SK-N-SH treated with all-trans-retinoic acid at 6 μM for 48 hours (cell line): ENCODE results near the gene NOS3.

Source experiments
- ATAC-seq: fragments of 200-7000 bp; cut with Tn5 transposase; 3 replicates; pipeline ENCODE4 v1.9.1; 2020; ENCODE audit warnings: mild to moderate bottlenecking, moderate library complexity
- ARNTL ChIP-seq: fragments of 450-650 bp; formaldehyde crosslinking; IDR thresholded peaks from 2 replicates; pipeline ENCODE4 v1.5.0; 2020; ENCODE audit warnings: low read depth, mild to moderate bottlenecking, moderate library complexity, borderline replicate concordance
- BACH2 ChIP-seq: fragments of 250-450 bp; sonication (Bioruptor Pico); IDR thresholded peaks from 2 replicates; pipeline ENCODE4 v1.9.0; 2021; ENCODE audit warnings: mild to moderate bottlenecking, borderline replicate concordance
- ESRRG ChIP-seq: fragments of 250-450 bp; sonication (Bioruptor Pico); IDR thresholded peaks from 2 replicates; pipeline ENCODE4 v1.6.1; 2021; ENCODE audit warnings: mild to moderate bottlenecking
- GLIS3 ChIP-seq: fragments of 250-450 bp; sonication (Bioruptor Pico); IDR thresholded peaks from 2 replicates; pipeline ENCODE4 v1.5.0; 2020; ENCODE audit warnings: mild to moderate bottlenecking, moderate library complexity
- ISL1 ChIP-seq: fragments of 250-450 bp; sonication (Bioruptor Pico); IDR thresholded peaks from 2 replicates; pipeline ENCODE4 v2.1.2; 2022; ENCODE audit warnings: mild to moderate bottlenecking, moderate library complexity
- OSR1 ChIP-seq: fragments of 250-450 bp; sonication (Bioruptor Pico); IDR thresholded peaks from 2 replicates; pipeline ENCODE4 v1.8.0; 2022; ENCODE audit warnings: moderate library complexity, mild to moderate bottlenecking, inconsistent platforms
- PPARA ChIP-seq: fragments of 250-450 bp; sonication (Bioruptor Pico); IDR thresholded peaks from 2 replicates; pipeline ENCODE4 v1.5.0; 2020; ENCODE audit warnings: mild to moderate bottlenecking, borderline replicate concordance
- SNAI2 ChIP-seq: fragments of 250-450 bp; sonication (Bioruptor Pico); IDR thresholded peaks from 2 replicates; pipeline ENCODE4 v1.5.0; 2020; ENCODE audit warnings: mild to moderate bottlenecking, moderate library complexity
- TCF4 ChIP-seq: fragments of 250-450 bp; sonication (Bioruptor Pico); IDR thresholded peaks from 2 replicates; pipeline ENCODE4 v1.8.0; 2021; ENCODE audit warnings: mild to moderate bottlenecking, moderate library complexity, borderline replicate concordance
- TOX ChIP-seq: fragments of 250-450 bp; sonication (Bioruptor Pico); IDR thresholded peaks from 2 replicates; pipeline ENCODE4 v1.8.0; 2021; ENCODE audit warnings: mild to moderate bottlenecking, moderate library complexity, borderline replicate concordance
- ZC3H10 ChIP-seq: fragments of 250-450 bp; sonication (Bioruptor Pico); IDR thresholded peaks from 2 replicates; pipeline ENCODE4 v1.5.1; 2021; ENCODE audit warnings: mild to moderate bottlenecking, moderate library complexity
- ZFP30 ChIP-seq: fragments of 450-650 bp; formaldehyde crosslinking; IDR thresholded peaks from 2 replicates; pipeline ENCODE4 v1.5.0; 2022; ENCODE audit warnings: mild to moderate bottlenecking, moderate library complexity
- ZNF565 ChIP-seq: fragments of 450-650 bp; formaldehyde crosslinking; conservative IDR thresholded peaks from 2 replicates; pipeline ENCODE4 v1.5.0; 2020; ENCODE audit warnings: low read depth, mild to moderate bottlenecking, moderate library complexity
- ZNF70 ChIP-seq: fragments of 450-650 bp; formaldehyde crosslinking; IDR thresholded peaks from 2 replicates; pipeline ENCODE4 v1.5.0; 2020; ENCODE audit warnings: mild to moderate bottlenecking, moderate library complexity
- TF ChIP-seq, protein P1 (sequence below): fragments of 250-450 bp; sonication (Bioruptor Pico); IDR thresholded peaks from 2 replicates; pipeline ENCODE4 v1.8.0; 2020; ENCODE audit warnings: mild to moderate bottlenecking, moderate library complexity, borderline replicate concordance
- TF ChIP-seq, protein P2 (sequence below): fragments of 250-450 bp; sonication (Bioruptor Pico); IDR thresholded peaks from 2 replicates; pipeline ENCODE4 v1.5.0; 2020; ENCODE audit warnings: mild to moderate bottlenecking, moderate library complexity
- TF ChIP-seq, protein P3 (sequence below): fragments of 250-450 bp; sonication (Bioruptor Pico); IDR thresholded peaks from 2 replicates; pipeline ENCODE4 v1.5.1; 2021; ENCODE audit warnings: mild to moderate bottlenecking, moderate library complexity
- TF ChIP-seq, protein P4 (sequence below): fragments of 250-450 bp; sonication (Bioruptor Pico); IDR thresholded peaks from 2 replicates; pipeline ENCODE4 v1.5.1; 2020; ENCODE audit warnings: low read depth, mild to moderate bottlenecking, moderate library complexity

The NOS3 gene

DNA sequence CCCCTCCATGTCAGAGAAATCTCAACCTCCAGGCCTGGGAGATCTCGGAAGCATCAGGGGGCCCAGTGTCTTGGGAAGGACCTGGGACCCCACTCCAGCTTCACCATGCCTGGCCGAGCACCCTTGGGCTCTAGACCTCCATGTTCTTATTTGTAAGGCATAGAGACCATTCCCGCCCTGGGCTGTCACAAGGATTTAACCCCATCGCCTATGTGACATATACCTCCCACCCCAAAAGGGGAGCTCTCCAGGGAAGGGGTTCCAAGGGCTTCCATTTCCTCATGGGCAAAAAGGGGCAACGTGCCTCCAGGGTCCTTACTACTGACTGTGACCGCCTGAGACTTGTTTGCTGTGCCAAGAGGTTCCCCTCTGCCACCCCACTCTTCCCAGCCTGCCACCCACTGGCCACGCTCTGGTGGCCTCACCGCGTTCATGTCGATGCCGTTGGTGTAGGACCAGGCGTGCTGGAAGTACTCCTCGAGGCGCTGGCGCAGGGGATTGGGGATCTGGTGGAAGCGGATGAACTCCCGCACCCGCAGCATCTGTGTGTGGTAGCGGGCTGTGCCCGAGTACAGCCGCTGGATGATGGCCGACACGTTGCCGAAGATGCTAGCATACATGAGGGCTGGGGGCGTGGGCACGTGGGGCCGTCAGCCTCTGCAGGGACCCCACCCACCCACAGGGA lies 40.2 kb upstream of the NOS3 start (continued):
- TF ChIP-seq, protein P1, sequence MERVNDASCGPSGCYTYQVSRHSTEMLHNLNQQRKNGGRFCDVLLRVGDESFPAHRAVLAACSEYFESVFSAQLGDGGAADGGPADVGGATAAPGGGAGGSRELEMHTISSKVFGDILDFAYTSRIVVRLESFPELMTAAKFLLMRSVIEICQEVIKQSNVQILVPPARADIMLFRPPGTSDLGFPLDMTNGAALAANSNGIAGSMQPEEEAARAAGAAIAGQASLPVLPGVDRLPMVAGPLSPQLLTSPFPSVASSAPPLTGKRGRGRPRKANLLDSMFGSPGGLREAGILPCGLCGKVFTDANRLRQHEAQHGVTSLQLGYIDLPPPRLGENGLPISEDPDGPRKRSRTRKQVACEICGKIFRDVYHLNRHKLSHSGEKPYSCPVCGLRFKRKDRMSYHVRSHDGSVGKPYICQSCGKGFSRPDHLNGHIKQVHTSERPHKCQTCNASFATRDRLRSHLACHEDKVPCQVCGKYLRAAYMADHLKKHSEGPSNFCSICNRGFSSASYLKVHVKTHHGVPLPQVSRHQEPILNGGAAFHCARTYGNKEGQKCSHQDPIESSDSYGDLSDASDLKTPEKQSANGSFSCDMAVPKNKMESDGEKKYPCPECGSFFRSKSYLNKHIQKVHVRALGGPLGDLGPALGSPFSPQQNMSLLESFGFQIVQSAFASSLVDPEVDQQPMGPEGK (CRISPR knock-in tag), result no peak
- TF ChIP-seq GLIS3 (CRISPR knock-in tag), result no peak

DNA sequence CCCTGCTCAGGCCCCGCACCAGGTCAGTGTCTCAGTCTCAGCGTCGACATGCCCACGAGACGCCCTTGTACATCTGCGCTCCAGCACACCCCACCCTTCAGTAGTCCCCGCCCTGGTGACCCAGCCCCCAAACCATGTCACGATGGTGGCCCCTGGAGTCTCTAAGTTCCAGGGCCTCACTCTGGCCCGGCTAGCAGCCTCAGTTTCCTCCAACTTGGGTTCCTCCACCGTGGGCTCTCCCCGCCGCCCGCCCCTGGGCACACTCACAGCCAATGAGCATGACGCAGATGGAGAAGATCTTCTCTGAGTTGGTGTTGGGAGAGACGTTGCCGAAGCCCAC lies 39.7 kb upstream of the NOS3 start:
- ATAC-seq, result no peak
- TF ChIP-seq ZFP30 (CRISPR knock-in tag) (no peak), ISL1 (CRISPR knock-in tag) (no peak), TOX (CRISPR knock-in tag) (no peak), ZNF70 (no peak), PPARA (CRISPR knock-in tag) (no peak), SNAI2 (no peak), ZNF565 (CRISPR knock-in tag) (no peak)
- TF ChIP-seq, protein P2, sequence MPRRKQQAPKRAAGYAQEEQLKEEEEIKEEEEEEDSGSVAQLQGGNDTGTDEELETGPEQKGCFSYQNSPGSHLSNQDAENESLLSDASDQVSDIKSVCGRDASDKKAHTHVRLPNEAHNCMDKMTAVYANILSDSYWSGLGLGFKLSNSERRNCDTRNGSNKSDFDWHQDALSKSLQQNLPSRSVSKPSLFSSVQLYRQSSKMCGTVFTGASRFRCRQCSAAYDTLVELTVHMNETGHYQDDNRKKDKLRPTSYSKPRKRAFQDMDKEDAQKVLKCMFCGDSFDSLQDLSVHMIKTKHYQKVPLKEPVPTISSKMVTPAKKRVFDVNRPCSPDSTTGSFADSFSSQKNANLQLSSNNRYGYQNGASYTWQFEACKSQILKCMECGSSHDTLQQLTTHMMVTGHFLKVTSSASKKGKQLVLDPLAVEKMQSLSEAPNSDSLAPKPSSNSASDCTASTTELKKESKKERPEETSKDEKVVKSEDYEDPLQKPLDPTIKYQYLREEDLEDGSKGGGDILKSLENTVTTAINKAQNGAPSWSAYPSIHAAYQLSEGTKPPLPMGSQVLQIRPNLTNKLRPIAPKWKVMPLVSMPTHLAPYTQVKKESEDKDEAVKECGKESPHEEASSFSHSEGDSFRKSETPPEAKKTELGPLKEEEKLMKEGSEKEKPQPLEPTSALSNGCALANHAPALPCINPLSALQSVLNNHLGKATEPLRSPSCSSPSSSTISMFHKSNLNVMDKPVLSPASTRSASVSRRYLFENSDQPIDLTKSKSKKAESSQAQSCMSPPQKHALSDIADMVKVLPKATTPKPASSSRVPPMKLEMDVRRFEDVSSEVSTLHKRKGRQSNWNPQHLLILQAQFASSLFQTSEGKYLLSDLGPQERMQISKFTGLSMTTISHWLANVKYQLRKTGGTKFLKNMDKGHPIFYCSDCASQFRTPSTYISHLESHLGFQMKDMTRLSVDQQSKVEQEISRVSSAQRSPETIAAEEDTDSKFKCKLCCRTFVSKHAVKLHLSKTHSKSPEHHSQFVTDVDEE (CRISPR knock-in tag), result no peak
- TF ChIP-seq, protein P3, sequence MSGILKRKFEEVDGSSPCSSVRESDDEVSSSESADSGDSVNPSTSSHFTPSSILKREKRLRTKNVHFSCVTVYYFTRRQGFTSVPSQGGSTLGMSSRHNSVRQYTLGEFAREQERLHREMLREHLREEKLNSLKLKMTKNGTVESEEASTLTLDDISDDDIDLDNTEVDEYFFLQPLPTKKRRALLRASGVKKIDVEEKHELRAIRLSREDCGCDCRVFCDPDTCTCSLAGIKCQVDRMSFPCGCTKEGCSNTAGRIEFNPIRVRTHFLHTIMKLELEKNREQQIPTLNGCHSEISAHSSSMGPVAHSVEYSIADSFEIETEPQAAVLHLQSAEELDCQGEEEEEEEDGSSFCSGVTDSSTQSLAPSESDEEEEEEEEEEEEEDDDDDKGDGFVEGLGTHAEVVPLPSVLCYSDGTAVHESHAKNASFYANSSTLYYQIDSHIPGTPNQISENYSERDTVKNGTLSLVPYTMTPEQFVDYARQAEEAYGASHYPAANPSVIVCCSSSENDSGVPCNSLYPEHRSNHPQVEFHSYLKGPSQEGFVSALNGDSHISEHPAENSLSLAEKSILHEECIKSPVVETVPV (CRISPR knock-in tag), result no peak

DNA sequence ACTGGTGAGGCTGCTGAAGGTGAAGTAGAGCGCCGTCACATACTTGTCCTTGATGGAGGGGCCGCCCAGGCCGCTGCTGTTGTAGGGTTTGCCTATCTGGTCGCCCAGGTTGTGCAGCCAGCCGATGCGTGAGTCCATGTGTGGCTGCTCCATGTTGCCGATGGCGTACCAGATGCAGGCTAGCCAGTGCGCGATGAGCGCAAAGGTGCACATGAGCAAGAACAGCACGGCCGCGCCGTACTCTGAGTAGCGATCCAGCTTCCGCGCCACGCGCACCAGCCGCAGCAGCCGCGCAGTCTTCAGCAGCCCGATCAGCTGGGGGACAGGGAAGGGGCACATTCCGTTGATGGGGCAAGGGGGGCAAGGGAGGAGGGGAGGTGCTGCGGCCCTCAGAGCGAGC lies 39.3 kb upstream of the NOS3 start:
- ATAC-seq, result no peak
- TF ChIP-seq PPARA (CRISPR knock-in tag) (no peak), OSR1 (CRISPR knock-in tag) (no peak), BACH2 (no peak), ZC3H10 (no peak), TCF4 (CRISPR knock-in tag) (no peak), ARNTL (CRISPR knock-in tag) (no peak), ESRRG (CRISPR knock-in tag) (no peak), ZFP30 (CRISPR knock-in tag) (no peak), ZNF70 (no peak), ZNF565 (CRISPR knock-in tag) (no peak)
- TF ChIP-seq, protein P4, sequence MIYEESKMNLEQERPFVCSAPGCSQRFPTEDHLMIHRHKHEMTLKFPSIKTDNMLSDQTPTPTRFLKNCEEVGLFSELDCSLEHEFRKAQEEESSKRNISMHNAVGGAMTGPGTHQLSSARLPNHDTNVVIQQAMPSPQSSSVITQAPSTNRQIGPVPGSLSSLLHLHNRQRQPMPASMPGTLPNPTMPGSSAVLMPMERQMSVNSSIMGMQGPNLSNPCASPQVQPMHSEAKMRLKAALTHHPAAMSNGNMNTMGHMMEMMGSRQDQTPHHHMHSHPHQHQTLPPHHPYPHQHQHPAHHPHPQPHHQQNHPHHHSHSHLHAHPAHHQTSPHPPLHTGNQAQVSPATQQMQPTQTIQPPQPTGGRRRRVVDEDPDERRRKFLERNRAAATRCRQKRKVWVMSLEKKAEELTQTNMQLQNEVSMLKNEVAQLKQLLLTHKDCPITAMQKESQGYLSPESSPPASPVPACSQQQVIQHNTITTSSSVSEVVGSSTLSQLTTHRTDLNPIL (CRISPR knock-in tag), result no peak
- TF ChIP-seq, protein P3 (CRISPR knock-in tag), result no peak
- TF ChIP-seq, protein P2 (CRISPR knock-in tag), result no peak
